IMR-90 (cell line): Measurements from ENCODE around the gene ADAMTS13.

ENCODE experiments used
- MAFK ChIP-seq: IDR thresholded peaks from 2 replicates; pipeline ENCODE4 v1.6.1; 2012; ENCODE audit warnings: low read depth, low read length, improper control_type of control experiment
- MAZ ChIP-seq: IDR thresholded peaks from 2 replicates; pipeline ENCODE4 v1.6.1; 2012; ENCODE audit warnings: low read depth, mild to moderate bottlenecking, low read length, improper control_type of control experiment, moderate library complexity, borderline replicate concordance
- NFE2L2 ChIP-seq: fragments of 150-350 bp; IDR thresholded peaks from 2 replicates; pipeline ENCODE4 v1.6.1; 2016; ENCODE audit warnings: low read depth, mild to moderate bottlenecking, low read length
- POLR2A ChIP-seq: IDR thresholded peaks from 2 replicates; pipeline ENCODE4 v1.6.1; 2012; ENCODE audit warnings: mild to moderate bottlenecking, low read depth, low read length
- RAD21 ChIP-seq: IDR thresholded peaks from 2 replicates; pipeline ENCODE4 v1.6.1; 2012; ENCODE audit warnings: low read length, improper control_type of control experiment
- TF ChIP-seq, protein P1 (sequence below): conservative IDR thresholded peaks from 2 replicates; pipeline ENCODE4 v1.5.1; 2012; ENCODE audit warnings: mild to moderate bottlenecking, low read depth, low read length, improper control_type of control experiment
- TF ChIP-seq, protein P2 (sequence below): fragments of 150-350 bp; IDR thresholded peaks from 2 replicates; pipeline ENCODE4 v1.6.1; 2016; ENCODE audit warnings: low read depth, mild to moderate bottlenecking, low read length, moderate library complexity, borderline replicate concordance

DNA sequence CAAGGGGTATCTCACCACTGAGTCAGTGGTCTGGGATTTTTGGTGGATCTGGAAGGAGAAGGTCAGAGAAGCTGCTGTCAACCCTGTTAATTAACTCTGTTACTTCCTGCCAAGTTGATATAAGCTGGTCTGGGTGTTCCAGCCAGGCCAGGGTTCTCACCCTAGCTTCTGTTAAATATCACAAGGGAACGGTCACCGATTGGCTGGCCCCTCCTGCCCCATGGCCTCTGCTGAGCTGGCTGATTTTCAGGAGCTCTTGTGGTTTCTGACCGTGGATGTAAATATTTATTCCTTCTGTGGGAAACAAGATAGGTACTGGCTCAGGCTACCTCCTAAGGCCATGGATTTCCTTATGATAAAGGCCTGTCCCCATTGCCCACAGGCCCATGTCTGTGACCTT lies 1.0 kb downstream of the ADAMTS13 start:
- TF ChIP-seq MAZ (no peak), POLR2A (no peak), RAD21 (no peak), NFE2L2 (no peak), MAFK (peak; percentile 24; the same call in 1 of the 2 replicates)
- TF ChIP-seq, protein P1, sequence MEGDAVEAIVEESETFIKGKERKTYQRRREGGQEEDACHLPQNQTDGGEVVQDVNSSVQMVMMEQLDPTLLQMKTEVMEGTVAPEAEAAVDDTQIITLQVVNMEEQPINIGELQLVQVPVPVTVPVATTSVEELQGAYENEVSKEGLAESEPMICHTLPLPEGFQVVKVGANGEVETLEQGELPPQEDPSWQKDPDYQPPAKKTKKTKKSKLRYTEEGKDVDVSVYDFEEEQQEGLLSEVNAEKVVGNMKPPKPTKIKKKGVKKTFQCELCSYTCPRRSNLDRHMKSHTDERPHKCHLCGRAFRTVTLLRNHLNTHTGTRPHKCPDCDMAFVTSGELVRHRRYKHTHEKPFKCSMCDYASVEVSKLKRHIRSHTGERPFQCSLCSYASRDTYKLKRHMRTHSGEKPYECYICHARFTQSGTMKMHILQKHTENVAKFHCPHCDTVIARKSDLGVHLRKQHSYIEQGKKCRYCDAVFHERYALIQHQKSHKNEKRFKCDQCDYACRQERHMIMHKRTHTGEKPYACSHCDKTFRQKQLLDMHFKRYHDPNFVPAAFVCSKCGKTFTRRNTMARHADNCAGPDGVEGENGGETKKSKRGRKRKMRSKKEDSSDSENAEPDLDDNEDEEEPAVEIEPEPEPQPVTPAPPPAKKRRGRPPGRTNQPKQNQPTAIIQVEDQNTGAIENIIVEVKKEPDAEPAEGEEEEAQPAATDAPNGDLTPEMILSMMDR = no peak
- TF ChIP-seq, protein P2, sequence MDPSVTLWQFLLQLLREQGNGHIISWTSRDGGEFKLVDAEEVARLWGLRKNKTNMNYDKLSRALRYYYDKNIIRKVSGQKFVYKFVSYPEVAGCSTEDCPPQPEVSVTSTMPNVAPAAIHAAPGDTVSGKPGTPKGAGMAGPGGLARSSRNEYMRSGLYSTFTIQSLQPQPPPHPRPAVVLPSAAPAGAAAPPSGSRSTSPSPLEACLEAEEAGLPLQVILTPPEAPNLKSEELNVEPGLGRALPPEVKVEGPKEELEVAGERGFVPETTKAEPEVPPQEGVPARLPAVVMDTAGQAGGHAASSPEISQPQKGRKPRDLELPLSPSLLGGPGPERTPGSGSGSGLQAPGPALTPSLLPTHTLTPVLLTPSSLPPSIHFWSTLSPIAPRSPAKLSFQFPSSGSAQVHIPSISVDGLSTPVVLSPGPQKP = no peak
